Loucy (cell line): ENCODE results near the gene MINDY3.

Experiments
- CTCF ChIP-seq: fragments of 200-600 bp; sonication (generic); conservative IDR thresholded peaks from 2 replicates; pipeline ENCODE4 v1.5.1; 2014; ENCODE audit warnings: mild to moderate bottlenecking, antibody characterized with exemption, low read length
- EZH2phosphoT487 ChIP-seq: fragments of 200-600 bp; IDR thresholded peaks from 2 replicates; pipeline ENCODE4 v1.6.1; 2018; ENCODE audit warnings: antibody characterized with exemption, mild to moderate bottlenecking, moderate library complexity, borderline replicate concordance

DNA sequence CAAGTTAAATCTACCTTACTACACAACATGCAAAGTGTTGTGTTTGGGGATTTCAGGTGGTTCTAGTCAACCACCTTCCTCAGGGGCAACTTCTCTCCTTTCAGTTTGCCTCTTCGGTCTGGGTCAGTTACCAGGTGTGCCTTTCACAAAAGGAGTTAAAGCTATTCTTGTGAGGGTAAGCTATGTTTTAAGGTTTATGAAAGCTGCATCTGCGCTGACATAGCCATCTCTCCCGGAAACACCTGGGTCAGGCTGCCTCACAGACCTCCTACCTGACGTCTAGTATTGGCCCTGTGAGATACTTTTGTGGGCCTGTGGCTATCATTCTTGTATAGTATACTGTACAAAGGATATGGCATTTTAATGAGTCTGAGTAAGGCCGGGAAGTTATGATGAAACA is 72.9 kb downstream of the MINDY3 start:
- no peak for TF ChIP-seq CTCF
- no peak for TF ChIP-seq EZH2phosphoT487
